Muscle of arm (tissue), 12 donors: ENCODE data around the gene CISH. TPM values are rescaled to one million over a fixed set of nuclear protein-coding genes. Genes with fewer than 3 reads are reported as not detected.

Experiments used
- DNase-seq: peaks from one replicate; pipeline ENCODE4 v3.0.0-alpha.2; 2013
- polyA plus RNA-seq, 12 donors: library from polyadenylated mRNA; unstranded; fragments of 120-200 nt; gene quantifications; one replicate each; pipeline ENCODE4 v1.2.1, GENCODE V29; 2013; ENCODE audit not compliant: insufficient read length in 12 of 12

The CISH gene
- polyA plus RNA-seq, 12 donors = 8.8 to 21.0 (median 12.5) TPM; not detected in 1

DNA sequence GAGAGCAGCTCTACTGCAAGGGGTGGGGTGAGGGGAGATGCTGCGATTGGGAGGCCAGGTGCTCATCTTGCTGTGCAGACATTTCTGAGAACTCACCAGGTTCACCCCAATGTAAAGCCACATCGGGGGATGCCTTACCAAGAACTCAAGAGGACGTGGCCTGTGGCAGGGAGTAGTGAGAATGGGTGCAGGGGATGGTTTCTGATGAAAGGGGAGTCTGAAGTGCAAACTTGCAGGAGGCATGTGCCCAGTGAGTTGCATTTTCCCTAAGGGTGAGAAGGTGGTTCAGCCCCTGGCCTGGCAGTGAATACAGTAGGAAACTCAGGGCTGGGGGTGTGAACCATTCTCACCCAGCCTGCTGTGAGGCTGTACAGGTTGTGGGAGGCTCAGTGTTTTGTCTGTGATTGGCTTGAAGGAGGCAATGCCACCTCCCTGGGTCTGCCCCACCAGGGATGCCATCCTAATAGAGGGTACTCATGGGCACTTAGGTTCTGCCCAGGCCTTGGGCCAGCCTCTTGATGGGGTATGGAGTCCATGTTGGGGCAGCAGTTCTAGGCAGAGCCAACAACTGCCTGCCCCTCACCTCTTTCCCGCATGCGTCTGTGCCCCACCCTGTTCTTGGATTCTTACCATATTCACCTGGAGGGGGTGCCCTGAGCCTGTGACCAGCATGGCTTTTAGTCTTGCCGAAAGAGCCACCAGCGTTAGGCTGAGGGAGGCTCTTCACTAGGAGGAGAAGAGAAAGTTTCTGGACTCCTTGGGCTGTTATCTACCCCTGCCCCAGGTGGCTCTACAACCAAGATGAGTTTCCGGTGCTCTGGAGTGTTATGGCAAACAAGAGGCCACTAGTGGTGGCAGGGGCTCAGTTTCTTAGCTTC, 37.8 kb downstream of the CISH start:
- DNase-seq = no peak

GRCh38 chr3:50572801-50573371, 38.7 kb downstream of the CISH start:
- no peak for DNase-seq

DNA sequence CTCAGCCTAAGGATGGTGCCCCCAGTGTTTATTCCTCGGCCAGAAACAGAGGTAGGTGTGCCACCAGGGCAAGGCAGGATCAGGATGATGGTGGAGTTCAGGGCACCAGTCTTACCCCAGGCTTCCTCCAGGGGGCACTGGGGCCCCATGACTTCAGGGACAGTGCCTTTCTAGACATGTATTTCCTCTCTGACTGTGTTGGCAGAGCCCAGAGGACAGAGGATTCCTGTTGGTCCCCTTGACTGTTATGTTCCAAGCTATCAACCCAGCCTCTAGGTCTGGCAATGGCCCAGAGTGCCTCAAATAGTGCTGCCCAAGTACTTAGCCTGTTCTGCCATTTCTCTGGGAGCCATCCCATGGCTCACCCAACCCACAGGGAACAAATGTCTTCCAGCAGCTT, 39.4 kb downstream of the CISH start:
- peak; percentile 71 for DNase-seq

DNA sequence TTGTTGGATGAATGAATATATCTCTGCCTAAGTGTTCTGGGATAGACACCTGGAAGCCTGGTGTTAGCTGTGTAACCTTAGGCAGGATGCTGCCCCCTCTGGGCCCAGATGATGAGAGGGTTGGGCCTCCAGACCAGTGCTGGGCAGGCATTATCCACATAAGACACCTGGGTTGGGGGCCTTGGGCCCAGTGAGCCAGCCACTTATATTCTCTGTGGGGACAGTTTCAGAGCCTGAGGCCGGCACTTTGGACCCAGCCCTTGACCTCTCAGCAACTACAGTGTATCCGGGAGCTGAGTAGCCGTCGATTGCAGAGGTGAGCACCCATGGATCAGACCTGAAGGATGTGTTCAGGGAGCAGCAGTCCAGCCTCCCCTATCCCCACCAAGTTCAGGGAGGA, 40.1 kb downstream of the CISH start:
- no peak for DNase-seq

GRCh38 chr3:50570508-50571279, 40.9 kb downstream of the CISH start:
- DNase-seq = no peak

DNA sequence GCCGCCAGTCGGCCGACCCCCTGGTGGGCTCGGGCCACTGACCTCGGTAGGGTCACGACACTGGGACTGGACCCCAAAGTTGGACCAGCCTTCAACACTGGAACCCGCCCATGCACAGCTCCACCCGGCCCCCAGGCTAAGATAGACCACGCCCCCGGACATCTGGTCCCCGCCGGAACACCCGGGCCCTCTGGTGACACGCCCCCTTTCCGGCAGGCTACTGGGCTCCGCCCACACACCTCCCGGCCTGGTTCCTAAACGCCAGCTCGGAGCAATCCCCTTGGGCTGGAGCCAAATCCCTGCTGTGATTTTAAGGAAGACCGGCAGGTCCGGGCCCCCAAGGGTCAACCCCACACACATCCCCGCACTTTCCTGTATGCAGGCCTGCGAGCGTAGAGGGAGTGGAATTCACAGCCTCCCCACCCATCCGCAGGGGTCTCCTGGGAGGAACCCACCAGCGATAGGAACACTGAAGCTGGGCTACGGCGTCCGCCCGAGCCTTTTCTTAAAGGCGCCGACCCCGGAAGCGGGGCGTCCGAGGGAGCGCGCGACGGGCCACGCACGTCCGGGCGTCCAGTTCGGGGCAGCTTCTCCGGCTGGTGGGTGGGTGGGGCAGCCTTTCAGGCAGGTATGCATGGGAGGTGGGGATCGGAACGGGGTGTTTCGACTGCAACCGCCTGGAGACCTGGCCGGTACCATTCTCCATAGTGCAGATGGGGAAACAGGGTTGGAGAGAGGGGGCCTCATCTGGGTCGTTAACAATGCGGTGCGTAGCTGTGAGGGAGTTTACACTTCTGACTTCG, 42.4 kb downstream of the CISH start, which contains the start of gene HEMK1:
HEMK1 (plus strand) TSS at position 576 of the 803 bp plus-strand sequence. CDS start 1,583 bp downstream, outside the sequence.
- peak; percentile 97 for DNase-seq

DNA sequence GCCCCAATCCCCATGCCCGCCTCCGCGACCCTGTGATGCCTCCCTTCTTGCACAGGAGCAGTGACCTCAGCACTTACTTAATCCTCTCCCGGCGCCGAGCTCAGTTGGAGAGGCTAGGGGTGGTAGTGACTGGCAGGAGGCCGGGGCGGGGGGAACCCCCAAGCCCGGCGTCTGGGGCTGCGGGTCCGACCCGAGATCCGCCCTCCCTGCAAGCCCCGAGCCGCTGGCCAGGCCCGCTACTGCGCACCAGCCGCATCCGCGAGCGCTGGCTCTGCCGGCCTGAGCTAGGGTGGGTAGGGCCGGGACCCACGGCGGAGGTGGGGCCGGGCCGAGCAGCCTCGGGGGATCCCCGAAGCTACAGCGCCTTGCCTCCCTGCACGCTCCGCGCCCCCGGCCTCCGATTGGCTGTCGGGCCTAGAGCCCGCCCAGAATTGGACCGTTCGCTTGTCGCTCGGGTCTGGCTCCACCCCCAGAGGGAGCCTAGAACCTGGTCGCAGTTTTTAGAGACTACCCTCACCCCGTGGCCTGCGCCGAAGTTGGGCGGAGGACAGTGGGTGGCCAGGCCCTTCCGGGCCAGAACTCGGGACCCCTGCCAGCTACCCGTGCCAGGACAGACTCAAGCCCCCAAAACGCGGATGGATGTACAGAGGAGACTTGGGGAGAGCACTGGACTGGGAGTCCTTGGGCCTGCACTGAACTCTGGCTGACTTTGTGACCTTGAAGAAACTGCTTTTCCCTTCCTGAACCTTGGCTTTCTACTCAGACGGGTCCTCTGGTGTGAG, 44.0 kb downstream of the CISH start, which contains the start of gene C3orf18:
C3orf18 (minus strand) TSS at position 362 of the 782 bp plus-strand sequence. CDS start 2,048 bp downstream, outside the sequence.
- peak; percentile 92 for DNase-seq

- DNase-seq = no peak
Measured at GRCh38 chr3:50567011-50567385, 44.6 kb downstream of the CISH start.

GRCh38 chr3:50564321-50564720, 47.3 kb downstream of the CISH start:
- no peak for DNase-seq

DNA sequence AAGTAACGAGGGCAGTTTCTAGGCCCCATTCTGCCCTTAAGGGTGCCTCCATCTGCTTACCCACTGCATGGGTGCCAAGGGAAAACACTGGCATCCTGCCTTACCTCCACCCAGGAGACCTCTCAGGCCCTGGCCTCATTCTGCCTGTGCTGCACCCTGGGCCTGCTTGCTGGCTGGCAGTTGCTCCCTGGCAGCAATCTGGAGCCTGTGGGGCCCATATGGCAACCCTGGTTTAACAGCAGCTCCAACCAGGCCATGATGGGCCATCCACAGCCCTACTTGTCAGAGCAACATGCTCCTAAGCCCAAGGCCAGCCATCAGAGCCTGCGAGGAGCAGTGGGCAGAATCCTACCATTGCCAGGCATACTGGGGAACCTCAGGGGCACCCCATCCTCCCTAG, 47.7 kb downstream of the CISH start:
- no peak for DNase-seq

DNA sequence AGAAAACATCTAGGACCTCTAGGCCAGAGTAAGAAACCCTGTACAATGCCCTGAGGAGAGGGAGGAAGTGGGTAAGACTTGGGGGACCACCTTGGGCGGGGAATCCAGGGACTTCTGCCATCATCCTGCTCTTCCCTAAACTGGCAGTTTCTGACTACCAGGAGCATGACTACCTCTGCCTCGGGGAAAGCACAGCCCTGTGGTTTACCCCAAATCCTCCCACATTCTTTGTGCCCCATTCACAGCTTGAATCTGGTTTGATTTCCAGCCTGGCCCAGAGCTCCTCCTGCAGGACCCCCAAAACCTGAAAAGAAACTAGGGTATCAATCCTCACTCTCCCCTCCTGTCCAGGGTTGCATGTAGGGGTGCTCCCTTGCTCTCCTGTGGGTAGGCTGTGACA, 48.7 kb downstream of the CISH start:
- DNase-seq = no peak

DNA sequence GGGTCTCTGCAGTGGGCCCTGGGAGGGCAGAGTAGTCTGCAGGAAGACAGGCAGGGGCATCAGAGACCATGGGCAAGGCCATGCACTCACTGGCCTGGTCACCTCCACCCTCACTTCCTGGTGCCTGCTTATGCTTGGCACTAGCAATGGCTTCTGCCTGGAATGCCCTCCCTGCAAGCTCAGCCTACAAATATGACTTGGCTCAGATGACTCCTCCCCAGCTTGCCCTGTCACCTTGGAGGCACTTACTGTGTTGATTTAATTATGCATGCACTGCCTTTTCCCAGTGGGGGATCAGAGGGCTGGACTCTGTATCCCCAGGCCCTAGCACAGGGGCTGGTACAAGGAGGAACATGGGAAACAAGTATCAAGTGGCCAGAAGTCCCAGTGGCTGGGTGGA, 51.9 kb downstream of the CISH start:
- no peak for DNase-seq

GRCh38 chr3:50557915-50558314, 53.7 kb downstream of the CISH start:
- no peak for DNase-seq

GRCh38 chr3:50557106-50557505, 54.5 kb downstream of the CISH start:
- DNase-seq = no peak

Other genes starting within 250 kb of the CISH start
- 10 to 100 TPM in 2 of 12 donors, 1 to 10 TPM in 9, not detected in 1; 5.0 to 12.5 (median 7.7) TPM for gene CACNA2D2, start 108.1 kb downstream of the CISH start, polyA plus RNA-seq
- 10 to 100 TPM in 11 of 12 donors, not detected in 1; 13.0 to 24.8 (median 17.3) TPM for gene C3orf18, start 44.0 kb downstream of the CISH start, polyA plus RNA-seq
- gene HEMK1, start 42.3 kb downstream of the CISH start, polyA plus RNA-seq = 10 to 100 TPM in 11 of 12 donors, not detected in 1; 14.6 to 21.7 (median 17.0) TPM
- 100 to 1,000 TPM in 1 of 12 donors, 10 to 100 TPM in 11; 10.5 to 174 (median 27.9) TPM for gene MAPKAPK3, start 5.4 kb upstream of the CISH start, polyA plus RNA-seq
- 1 to 10 TPM in 1 of 12 donors, under 1 TPM in 9, not detected in 2; 0.06 to 3.4 (median 0.23) TPM for gene DOCK3, start 63.2 kb upstream of the CISH start, polyA plus RNA-seq